Activated T-cell treated with anti-CD3 and anti-CD28 coated beads, Interleukin-2, amount 50 U/mL, for 72 hours (primary cell): Measurements from ENCODE around the gene HPS6. TPM values are rescaled to one million over a fixed set of nuclear protein-coding genes. Genes with fewer than 3 reads are reported as not detected.
"Not testable (repeated sequence)": the region's sequence is repeated elsewhere in the genome, so short reads cannot be mapped to it uniquely, and the experiment has no call there.

Experiments used
- ATAC-seq, 2 donors: fragments of 150-1000 bp; cut with Tn5 transposase; replicated peaks in 1 of 2; 2 replicates each; pipeline ENCODE4 v1.10.0; 2021; ENCODE audit warnings: moderate library complexity in 2 of 2, mild to moderate bottlenecking in 1 of 2
- DNase-seq, 2 donors: peaks; one replicate each; pipeline ENCODE4 v3.0.0; 2021 to 2022; ENCODE audit warnings: mixed read lengths in 1 of 2
- H3K27ac Mint-ChIP-seq: one replicate; pipeline ENCODE4 v1.8.0; 2022; ENCODE audit warnings: mild to moderate bottlenecking, moderate library complexity, mixed read lengths
- H3K27me3 Mint-ChIP-seq: one replicate; pipeline ENCODE4 v1.8.0; 2022; ENCODE audit warnings: low read depth, mixed read lengths
- H3K36me3 Mint-ChIP-seq, 2 donors: one replicate each; pipeline ENCODE4 v1.8.0; 2022; ENCODE audit warnings: mixed read lengths in 2 of 2, mild to moderate bottlenecking in 1 of 2; ENCODE audit not compliant: insufficient read depth in 2 of 2
- H3K4me1 Mint-ChIP-seq: one replicate; pipeline ENCODE4 v1.8.0; 2022; ENCODE audit warnings: low read depth, mixed read lengths
- H3K4me3 Mint-ChIP-seq, 2 donors: one replicate each; pipeline ENCODE4 v1.8.0; 2022; ENCODE audit warnings: mild to moderate bottlenecking in 2 of 2, mixed read lengths in 2 of 2, moderate library complexity in 2 of 2
- H3K9me3 Mint-ChIP-seq, 2 donors: one replicate each; pipeline ENCODE4 v1.8.0; 2022; ENCODE audit warnings: mixed read lengths in 2 of 2
- total RNA-seq, 2 donors: library from RNA; stranded (reverse); gene quantifications; one replicate each; pipeline ENCODE4 v1.2.3, GENCODE V29; 2022

The HPS6 gene
- 10 to 100 TPM; 11.8 to 14.0 TPM for total RNA-seq

DNA sequence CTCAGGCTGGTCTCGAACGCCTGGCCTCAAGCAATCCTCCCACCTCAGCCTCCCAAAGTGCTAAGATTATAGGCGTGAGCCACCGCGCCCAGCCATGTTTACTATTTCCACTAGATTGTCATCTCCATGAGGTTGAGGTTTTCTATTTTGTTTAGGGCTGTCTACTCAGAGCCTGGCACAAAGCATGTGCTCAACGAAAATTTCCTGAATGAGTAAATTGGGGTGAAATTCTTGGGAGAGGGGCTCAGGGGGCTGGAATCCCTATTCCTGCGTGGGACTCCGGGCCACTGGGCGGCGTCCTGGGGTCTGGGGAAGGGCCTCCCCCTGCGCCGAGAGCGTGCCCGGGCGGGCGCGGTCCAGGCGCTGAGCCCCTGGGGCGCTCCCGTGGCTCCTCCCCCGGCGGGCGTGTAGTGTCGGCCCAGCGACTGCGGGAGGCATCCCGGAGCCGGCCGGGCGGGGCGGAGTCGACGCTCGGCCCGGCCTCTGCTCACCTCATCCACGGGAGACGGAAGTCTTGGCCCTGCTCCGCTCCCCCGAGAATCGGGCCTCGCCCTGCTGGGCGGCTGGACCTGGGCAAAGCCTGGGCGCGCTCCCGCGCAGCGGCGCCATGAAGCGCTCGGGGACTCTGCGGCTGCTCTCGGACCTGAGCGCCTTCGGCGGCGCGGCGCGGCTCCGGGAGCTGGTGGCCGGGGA lies at the start of gene HPS6:
Gene HPS6, plus strand, starts transcription at position 482 of the 693 bp plus-strand sequence. Its CDS starts 126 bp downstream, at position 608.
- peak; percentile 95 for DNase-seq
- Mint-ChIP-seq H3K4me3 (peak within 1 kb of the TSS; percentile 92 to 94), H3K27me3 (no peaks in the 10 kb centered on the region), H3K4me1 (peaks cover 32% of the 10 kb centered on the region), H3K9me3 (no peaks in the 10 kb centered on the region), H3K36me3 (no peaks in the 10 kb centered on the region), H3K27ac (peak within 1 kb of the TSS; percentile 97)
- ATAC-seq: peak; percentile 98 to 99

DNA sequence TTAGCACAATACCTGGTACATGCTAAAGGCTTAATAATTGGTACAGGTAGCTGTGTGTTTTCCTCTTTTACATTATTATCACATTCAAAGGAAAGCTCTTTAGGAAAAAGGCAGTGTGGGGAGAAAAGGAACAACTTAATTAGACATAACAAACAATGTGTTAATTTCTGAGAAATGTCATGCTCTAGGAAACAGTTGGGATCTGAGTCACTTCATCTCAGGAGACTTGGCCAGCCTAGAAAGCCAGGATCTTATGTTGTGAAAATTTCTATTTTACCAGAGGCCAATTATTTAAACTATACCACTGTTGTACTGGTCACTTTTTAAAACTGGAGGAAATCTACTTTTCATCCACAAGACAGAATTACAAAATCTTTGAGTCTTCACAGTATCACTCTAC lies 48.7 kb upstream of the HPS6 start:
- Mint-ChIP-seq H3K27ac (peak overlapping the region; percentile 24), H3K4me1 (no peaks in the 10 kb centered on the region), H3K4me3 (no peak overlapping the region), H3K9me3 (no peaks in the 10 kb centered on the region), H3K36me3 (peaks cover under 1 to 2% of the 10 kb centered on the region in 2 donors), H3K27me3 (no peaks in the 10 kb centered on the region)
- DNase-seq (no peak), ATAC-seq (no peak)

DNA sequence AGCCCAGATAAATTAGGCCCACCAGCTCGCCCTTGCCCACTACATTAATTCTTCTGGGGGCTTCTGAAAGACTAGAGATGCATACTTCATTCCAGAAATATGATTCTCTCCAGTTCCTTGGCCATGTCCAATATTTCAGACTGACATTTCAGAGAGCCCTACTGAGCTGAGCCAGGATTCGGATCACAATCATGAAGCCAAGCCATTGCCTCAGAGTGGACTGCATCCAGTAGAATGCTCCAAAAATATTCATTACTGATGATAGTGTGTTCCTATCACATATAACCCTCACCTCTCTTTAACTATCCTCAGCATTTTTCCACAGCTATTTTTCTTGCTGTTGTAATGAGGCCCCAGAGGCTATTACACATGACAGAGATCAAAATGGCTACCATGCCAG lies 47.9 kb upstream of the HPS6 start:
- Mint-ChIP-seq H3K9me3 (no peaks in the 10 kb centered on the region), H3K4me3 (no peak overlapping the region), H3K36me3 (peaks cover 2 to 6% of the 10 kb centered on the region in 2 donors), H3K27me3 (no peaks in the 10 kb centered on the region), H3K4me1 (no peaks in the 10 kb centered on the region), H3K27ac (no peak overlapping the region)
- ATAC-seq (no peak), DNase-seq (no peak)

DNA sequence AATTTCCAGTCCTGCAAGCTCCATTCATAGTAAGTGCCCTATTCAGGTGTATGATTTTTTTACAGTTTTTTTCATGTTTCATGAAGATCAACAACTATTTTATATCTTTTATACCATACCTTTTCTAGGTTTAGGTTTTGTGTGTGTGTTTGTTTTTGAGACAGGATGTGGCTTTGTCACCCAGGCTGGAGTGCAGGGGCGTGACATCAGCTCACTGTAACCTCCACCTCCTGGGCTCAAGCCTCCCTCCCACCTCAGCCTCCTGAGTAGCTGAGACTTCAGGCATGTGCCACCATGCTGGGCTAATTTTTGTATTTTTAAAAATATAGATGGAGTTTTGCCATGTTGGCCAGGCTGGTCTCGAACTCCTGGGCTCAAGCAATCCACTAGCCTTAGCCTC lies 44.2 kb upstream of the HPS6 start:
- Mint-ChIP-seq H3K27me3 (no peaks in the 10 kb centered on the region), H3K9me3 (no peaks in the 10 kb centered on the region), H3K4me1 (no peaks in the 10 kb centered on the region), H3K4me3 (no peak overlapping the region), H3K36me3 (peaks cover 2 to 9% of the 10 kb centered on the region in 2 donors), H3K27ac (no peak overlapping the region)
- ATAC-seq: no peak
- no peak for DNase-seq

DNA sequence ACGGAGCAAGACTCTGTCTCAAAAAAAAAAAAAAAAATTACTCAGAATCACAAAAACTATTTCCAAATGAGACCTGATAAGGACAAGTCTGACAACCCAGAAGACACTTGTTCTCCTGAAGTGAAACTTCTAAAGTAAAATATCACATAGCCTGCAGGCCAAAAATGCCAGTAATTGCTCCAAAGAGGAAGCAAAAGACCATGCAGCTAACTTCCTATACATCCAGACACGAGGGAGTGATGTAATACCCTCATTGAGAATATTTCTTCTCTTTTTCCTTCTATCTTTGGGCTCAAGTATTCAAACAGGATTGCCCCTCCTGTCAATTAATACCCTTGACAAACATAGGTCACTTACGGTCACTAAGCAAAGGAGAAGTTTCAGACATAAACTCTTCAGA lies 40.4 kb upstream of the HPS6 start:
- ATAC-seq (no peak), DNase-seq (no peak)
- Mint-ChIP-seq H3K4me3 (no peak overlapping the region), H3K36me3 (peaks cover 4 to 9% of the 10 kb centered on the region in 2 donors), H3K4me1 (no peaks in the 10 kb centered on the region), H3K27ac (no peak overlapping the region), H3K9me3 (no peaks in the 10 kb centered on the region), H3K27me3 (no peaks in the 10 kb centered on the region)

GRCh38 chr10:102027261-102027660 lies 37.9 kb upstream of the HPS6 start:
- Mint-ChIP-seq H3K9me3 (no peaks in the 10 kb centered on the region), H3K27me3 (no peaks in the 10 kb centered on the region), H3K4me3 (no peak overlapping the region), H3K27ac (no peak overlapping the region), H3K4me1 (no peaks in the 10 kb centered on the region), H3K36me3 (peaks cover 3 to 4% of the 10 kb centered on the region in 2 donors)
- ATAC-seq: no peak
- no peak for DNase-seq

DNA sequence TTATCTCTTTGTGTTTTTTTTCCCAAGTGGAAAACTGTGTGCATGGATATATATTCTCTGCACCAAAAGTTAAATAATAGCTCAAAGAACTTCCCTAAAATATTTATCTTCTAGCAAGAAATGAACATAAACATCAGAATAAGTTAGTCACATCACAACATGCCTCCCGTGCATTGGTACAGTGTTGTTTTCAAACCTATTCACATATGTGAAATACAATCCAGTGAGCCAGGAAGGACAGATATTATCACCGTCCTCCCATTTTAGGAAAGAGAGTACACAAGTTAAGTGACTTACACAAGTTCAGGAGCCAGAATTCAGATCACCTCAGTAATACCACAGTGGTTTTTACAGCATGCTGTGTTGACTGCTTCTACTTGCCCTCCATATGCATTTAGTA lies 31.4 kb upstream of the HPS6 start:
- no peak overlapping the region for H3K27ac Mint-ChIP-seq
- no peaks in the 10 kb centered on the region for H3K27me3 Mint-ChIP-seq
- peaks cover 2 to 9% of the 10 kb centered on the region in 2 donors for H3K36me3 Mint-ChIP-seq
- H3K4me1 Mint-ChIP-seq: no peaks in the 10 kb centered on the region
- ATAC-seq (no peak), DNase-seq (no peak)
- H3K9me3 Mint-ChIP-seq: no peaks in the 10 kb centered on the region
- no peak overlapping the region for H3K4me3 Mint-ChIP-seq

DNA sequence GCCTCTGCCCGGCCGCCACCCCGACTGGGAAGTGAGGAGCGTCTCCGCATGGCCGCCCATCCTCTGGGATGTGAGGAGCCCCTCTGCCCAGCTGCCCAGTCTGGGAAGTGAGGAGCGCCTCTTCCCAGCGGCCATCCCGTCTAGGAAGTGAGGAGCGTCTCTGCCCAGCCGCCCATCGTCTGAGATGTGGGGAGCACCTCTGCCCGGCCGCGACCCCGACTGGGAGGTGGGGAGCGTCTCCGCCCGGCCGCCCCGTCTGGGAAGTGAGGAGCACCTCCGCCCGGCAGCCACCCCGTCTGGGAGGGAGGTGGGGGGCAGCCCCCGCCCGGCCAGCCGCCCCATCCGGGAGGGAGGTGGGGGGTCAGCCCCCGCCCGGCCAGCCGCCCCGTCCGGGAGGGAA lies 29.3 kb upstream of the HPS6 start:
- ATAC-seq, H3K4me3 Mint-ChIP-seq, DNase-seq, H3K9me3 Mint-ChIP-seq, H3K27me3 Mint-ChIP-seq, H3K4me1 Mint-ChIP-seq, H3K27ac Mint-ChIP-seq: not testable (repeated sequence)
- peaks cover 0 to 12% of the 10 kb centered on the region in 2 donors for H3K36me3 Mint-ChIP-seq

GRCh38 chr10:102038410-102038809 lies 26.7 kb upstream of the HPS6 start:
- Mint-ChIP-seq H3K27me3 (no peaks in the 10 kb centered on the region), H3K27ac (no peak overlapping the region), H3K4me3 (no peak overlapping the region), H3K4me1 (no peaks in the 10 kb centered on the region), H3K36me3 (peaks cover 0 to 5% of the 10 kb centered on the region in 2 donors), H3K9me3 (no peaks in the 10 kb centered on the region)
- ATAC-seq (no peak), DNase-seq (no peak)

DNA sequence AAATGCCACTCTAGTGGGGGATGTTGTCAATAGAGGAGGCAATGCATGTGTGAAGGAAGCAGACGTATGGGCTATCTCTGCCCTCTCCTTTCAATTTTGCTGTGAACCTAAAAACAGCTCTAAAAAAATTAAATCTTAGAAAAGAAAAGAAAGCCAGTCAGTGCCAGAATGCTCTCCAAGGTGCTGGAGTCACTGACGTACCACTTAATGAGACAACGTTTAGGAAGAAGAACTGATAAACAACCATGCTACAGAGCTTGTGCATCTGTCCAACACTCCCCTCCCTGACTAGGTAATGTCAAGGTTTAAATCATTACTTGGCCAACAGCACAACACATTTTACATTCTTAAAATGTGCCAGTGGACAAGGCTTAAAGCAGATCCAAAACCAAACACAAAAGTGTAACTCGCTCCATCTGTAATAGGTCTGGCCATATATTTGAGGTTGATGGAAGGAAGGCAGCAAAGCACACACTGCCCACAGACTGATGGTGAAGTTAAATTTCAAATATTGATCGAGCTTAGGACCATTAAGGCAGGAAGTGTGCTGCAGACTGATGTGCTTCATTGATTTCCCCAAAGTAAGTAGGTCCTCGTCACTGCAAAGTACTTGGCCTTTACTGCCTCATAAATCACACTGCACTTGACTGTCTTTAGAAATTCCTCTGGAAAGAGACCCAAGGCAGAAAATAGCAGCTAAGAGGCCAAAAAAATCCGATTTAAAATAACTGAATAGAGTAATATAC lies 24.7 kb upstream of the HPS6 start:
- no peaks in the 10 kb centered on the region for H3K9me3 Mint-ChIP-seq
- H3K27ac Mint-ChIP-seq: no peak overlapping the region
- no peaks in the 10 kb centered on the region for H3K4me1 Mint-ChIP-seq
- H3K27me3 Mint-ChIP-seq: no peaks in the 10 kb centered on the region
- no peak for ATAC-seq
- peaks cover 0 to 5% of the 10 kb centered on the region in 2 donors for H3K36me3 Mint-ChIP-seq
- DNase-seq: no peak
- H3K4me3 Mint-ChIP-seq: no peak overlapping the region

DNA sequence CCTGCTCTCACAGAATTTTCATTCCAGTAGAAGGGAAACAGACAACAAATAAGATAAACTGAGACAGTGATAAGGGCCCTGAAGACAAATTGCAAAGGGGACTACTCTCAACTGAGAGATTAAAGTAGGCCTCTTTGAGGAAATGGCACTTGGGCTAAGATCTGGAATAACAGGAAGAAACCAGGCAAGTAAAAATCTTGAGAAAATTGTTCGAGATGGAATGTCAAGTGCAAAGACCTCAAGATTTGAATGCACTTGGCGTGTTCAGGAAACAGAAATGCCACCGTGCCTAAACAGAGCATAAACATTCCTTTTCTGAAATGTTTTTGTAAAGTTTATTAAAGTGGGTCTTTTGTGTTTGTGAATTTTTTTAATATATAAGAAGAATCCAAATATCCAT lies 19.9 kb upstream of the HPS6 start:
- no peaks in the 10 kb centered on the region for H3K36me3 Mint-ChIP-seq
- DNase-seq (no peak), ATAC-seq (no peak)
- no peaks in the 10 kb centered on the region for H3K27me3 Mint-ChIP-seq
- H3K4me1 Mint-ChIP-seq: peaks cover 8% of the 10 kb centered on the region
- no peak overlapping the region for H3K27ac Mint-ChIP-seq
- no peak overlapping the region for H3K4me3 Mint-ChIP-seq
- no peaks in the 10 kb centered on the region for H3K9me3 Mint-ChIP-seq

DNA sequence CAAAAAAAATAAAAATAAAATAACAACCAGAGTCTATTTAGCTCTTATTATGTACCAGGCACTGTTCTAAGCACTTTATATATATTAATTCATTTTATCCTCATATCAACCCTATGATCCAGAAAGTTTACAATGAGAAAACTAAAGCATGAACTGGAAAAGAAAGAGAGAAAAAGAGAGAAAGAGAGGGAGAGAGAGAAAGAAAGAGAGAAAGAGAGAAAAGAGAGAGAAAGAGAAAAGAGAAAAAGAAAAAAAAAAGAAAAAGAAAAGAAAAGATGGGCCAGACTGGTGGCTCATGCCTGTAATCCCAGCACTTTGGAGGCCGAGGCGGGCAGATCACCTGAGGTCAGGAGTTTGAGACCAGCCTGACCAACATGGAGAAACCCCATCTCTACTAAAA lies 19.1 kb upstream of the HPS6 start:
- H3K27ac Mint-ChIP-seq: no peak overlapping the region
- peaks cover 14% of the 10 kb centered on the region for H3K4me1 Mint-ChIP-seq
- H3K27me3 Mint-ChIP-seq: no peaks in the 10 kb centered on the region
- H3K9me3 Mint-ChIP-seq: no peaks in the 10 kb centered on the region
- DNase-seq (no peak), ATAC-seq (no peak)
- H3K36me3 Mint-ChIP-seq: no peaks in the 10 kb centered on the region
- H3K4me3 Mint-ChIP-seq: no peak overlapping the region

DNA sequence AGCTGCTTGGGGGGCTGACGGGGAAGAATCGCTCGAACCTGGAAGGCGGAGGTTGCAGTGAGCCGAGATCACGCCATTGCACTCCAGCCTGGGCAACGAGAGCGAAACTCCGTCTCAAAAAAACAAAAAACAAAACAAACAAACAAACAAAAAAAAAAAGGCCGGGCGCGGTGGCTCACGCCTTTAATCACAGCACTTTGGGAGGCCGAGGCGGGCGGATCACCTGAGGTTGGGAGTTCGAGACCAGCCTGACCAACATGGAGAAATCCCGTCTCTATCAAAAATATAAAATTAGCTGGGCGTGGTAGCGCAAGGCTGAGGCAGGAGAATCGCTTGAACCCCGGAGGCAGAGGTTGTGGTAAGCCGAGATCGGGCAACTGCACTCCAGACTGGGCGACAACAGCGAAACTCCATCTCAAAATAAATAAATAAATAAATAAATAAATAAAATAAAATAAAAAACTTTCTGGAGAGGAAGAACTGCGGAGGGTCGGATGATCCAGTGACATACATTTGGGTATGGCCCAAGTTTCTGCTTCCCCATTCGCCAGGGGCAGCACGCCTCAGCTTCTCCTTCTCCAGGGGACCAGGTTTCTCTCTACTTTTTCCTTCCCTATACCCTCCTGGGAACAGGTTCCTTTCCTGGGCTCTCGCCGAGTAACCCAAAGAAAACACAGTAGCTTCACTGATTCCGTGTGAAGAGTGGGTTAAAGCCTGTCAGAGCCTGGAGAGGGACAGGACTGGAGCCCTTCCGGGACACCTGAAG lies 10.1 kb upstream of the HPS6 start:
- Mint-ChIP-seq H3K4me1 (peaks cover 48% of the 10 kb centered on the region), H3K27ac (peak overlapping the region; percentile 96), H3K4me3 (peak overlapping the region; percentile 98)
- H3K9me3 Mint-ChIP-seq, H3K27me3 Mint-ChIP-seq, H3K36me3 Mint-ChIP-seq, ATAC-seq, DNase-seq: not testable (repeated sequence)
